HepG2 (cell line): ENCODE measurements around the gene HAX1. TPM values are rescaled to one million over a fixed set of nuclear protein-coding genes. Genes with fewer than 3 reads are reported as not detected.

Experiments used
- ATF7-NPFF ChIP-seq: sonication (generic); formaldehyde crosslinking; IDR thresholded peaks from 2 replicates; pipeline ENCODE4 v1.8.1; 2023; ENCODE audit warnings: mild to moderate bottlenecking, low read depth, missing genetic modification reagents, moderate library complexity
- EED ChIP-seq: sonication (generic); formaldehyde crosslinking; IDR thresholded peaks from 2 replicates; pipeline ENCODE4 v1.5.0; 2020; ENCODE audit warnings: mild to moderate bottlenecking, missing genetic modification reagents
- EHMT2 ChIP-seq: fragments of 200-600 bp; sonication (generic); IDR thresholded peaks from 2 replicates; pipeline ENCODE4 v1.7.0; 2017; ENCODE audit warnings: antibody characterized with exemption, low read depth, low read length, borderline replicate concordance
- FOXO1 ChIP-seq: sonication (generic); formaldehyde crosslinking; IDR thresholded peaks from 2 replicates; pipeline ENCODE4 v1.4.0; 2020; ENCODE audit warnings: missing genetic modification reagents
- HNRNPK ChIP-seq: fragments of 200-400 bp; formaldehyde crosslinking; IDR thresholded peaks from 2 replicates; pipeline ENCODE4 v1.6.1; 2018; ENCODE audit warnings: low read length, low read depth, moderate library complexity, mild to moderate bottlenecking; ENCODE audit not compliant: poor library complexity, severe bottlenecking
- HOMEZ ChIP-seq: IDR thresholded peaks from 2 replicates; pipeline ENCODE4 v1.6.1; 2016; ENCODE audit warnings: low read depth
- HOXA3 ChIP-seq: sonication (generic); formaldehyde crosslinking; IDR thresholded peaks from 2 replicates; pipeline ENCODE4 v1.5.0; 2020; ENCODE audit warnings: missing genetic modification reagents
- KLF6 ChIP-seq: IDR thresholded peaks from 2 replicates; pipeline ENCODE4 v1.8.0; 2016; ENCODE audit warnings: missing biosample characterization, missing genetic modification reagents
- MED1 ChIP-seq: sonication (generic); formaldehyde crosslinking; IDR thresholded peaks from 2 replicates; pipeline ENCODE4 v1.4.0; 2020; ENCODE audit warnings: missing genetic modification reagents
- PITX1 ChIP-seq: sonication (generic); formaldehyde crosslinking; IDR thresholded peaks from 2 replicates; pipeline ENCODE4 v1.5.1; 2020; ENCODE audit warnings: mild to moderate bottlenecking, missing genetic modification reagents
- POLR2G ChIP-seq: fragments of 200-400 bp; formaldehyde crosslinking; IDR thresholded peaks from 2 replicates; pipeline ENCODE4 v1.6.1; 2018; ENCODE audit warnings: mild to moderate bottlenecking, low read depth, low read length, moderate library complexity
- REPIN1 ChIP-seq: sonication (generic); formaldehyde crosslinking; IDR thresholded peaks from 2 replicates; pipeline ENCODE4 v1.8.0; 2022; ENCODE audit warnings: missing genetic modification reagents, low read depth, mild to moderate bottlenecking, borderline replicate concordance
- RXRA ChIP-seq: sonication (generic); formaldehyde crosslinking; IDR thresholded peaks from 2 replicates; pipeline ENCODE4 v1.5.1; 2020; ENCODE audit warnings: missing genetic modification reagents
- SIN3A ChIP-seq: IDR thresholded peaks from 2 replicates; pipeline ENCODE4 v1.6.1; 2011; ENCODE audit warnings: low read depth, mild to moderate bottlenecking, control low read depth, low read length, borderline replicate concordance
- SOX13 ChIP-seq, 3 experiments: fragments of 450-650 bp in 1 of 3; sonication (generic) in 1 of 3; formaldehyde crosslinking in 1 of 3; IDR thresholded peaks in 2 of 3; conservative IDR thresholded peaks in 1 of 3; 2 replicates each; pipeline versions ENCODE4 v1.5.0 to v1.6.1; 2016 to 2020; ENCODE audit warnings: antibody characterized with exemption in 1 of 3, mild to moderate bottlenecking in 1 of 3, missing compliant biosample characterization in 1 of 3, missing genetic modification reagents in 1 of 3, moderate library complexity in 1 of 3
- STAG1 ChIP-seq: sonication (generic); formaldehyde crosslinking; IDR thresholded peaks from 2 replicates; pipeline ENCODE4 v1.4.0; 2020; ENCODE audit warnings: missing genetic modification reagents
- TBL1XR1 ChIP-seq: fragments of 150-350 bp; IDR thresholded peaks from 2 replicates; pipeline ENCODE4 v1.6.1; 2014; ENCODE audit warnings: borderline replicate concordance, low read length; ENCODE audit not compliant: partially characterized antibody
- TCF7 ChIP-seq: sonication (generic); IDR thresholded peaks from 2 replicates; pipeline ENCODE4 v1.6.1; 2016; ENCODE audit warnings: antibody characterized with exemption, low read depth
- XRCC5 ChIP-seq: fragments of 200-400 bp; formaldehyde crosslinking; optimal IDR thresholded peaks from 2 replicates; pipeline ENCODE3; 2017; ENCODE audit warnings: mild to moderate bottlenecking, low read length
- ZNF331 ChIP-seq: sonication (generic); formaldehyde crosslinking; IDR thresholded peaks from 2 replicates; pipeline ENCODE4 v1.4.0; 2020; ENCODE audit warnings: missing genetic modification reagents
- ZNF607 ChIP-seq: sonication (generic); formaldehyde crosslinking; IDR thresholded peaks from 2 replicates; pipeline ENCODE4 v1.5.1; 2020; ENCODE audit warnings: missing genetic modification reagents, mild to moderate bottlenecking, borderline replicate concordance
- ZNF709 ChIP-seq: sonication (generic); formaldehyde crosslinking; IDR thresholded peaks from 2 replicates; pipeline ENCODE4 v1.5.0; 2020; ENCODE audit warnings: mild to moderate bottlenecking, missing genetic modification reagents
- ZNF713 ChIP-seq: sonication (generic); formaldehyde crosslinking; IDR thresholded peaks from 2 replicates; pipeline ENCODE4 v1.4.0; 2020; ENCODE audit warnings: mild to moderate bottlenecking, missing genetic modification reagents
- ZSCAN20 ChIP-seq: sonication (generic); formaldehyde crosslinking; IDR thresholded peaks from 2 replicates; pipeline ENCODE4 v1.4.0; 2020; ENCODE audit warnings: missing genetic modification reagents, mild to moderate bottlenecking, borderline replicate concordance
- polyA plus RNA-seq, 8 experiments: library from polyadenylated mRNA; depleted of rRNA in 3 of 8; stranded (reverse) in 7 of 8; unstranded in 1 of 8; fragments of >200 nt; fragmentation: Illumina TruSeq in 4 of 8; extraction: Trizol in 4 of 8; gene quantifications; 2 replicates each; pipeline versions ENCODE4 v1.2.1 to v1.2.3, GENCODE V29; 2011 to 2016; ENCODE audit warnings: low read depth in 4 of 8, missing spikeins in 1 of 8, mixed read lengths in 1 of 8; ENCODE audit not compliant: insufficient read depth in 1 of 8
- total RNA-seq, 5 experiments: library from RNA; depleted of rRNA; stranded (reverse); fragments of >200 nt; fragmentation: Illumina TruSeq; extraction: Trizol; gene quantifications; 2 replicates each; pipeline ENCODE4 v1.2.3, GENCODE V29; 2016; ENCODE audit warnings: low read depth in 1 of 5
- TF ChIP-seq, protein P1 (sequence below): IDR thresholded peaks from 2 replicates; pipeline ENCODE4 v1.6.1; 2012; ENCODE audit warnings: low read length, improper control_type of control experiment

The HAX1 gene
- total and polyA plus RNA-seq, 2 of the 13 experiments (the other 11 are each of a cell fraction or from before 2014, with no cell fraction given), result 89.2 to 128 TPM

GRCh38 chr1:154324669-154325582, 52.5 kb downstream of the HAX1 start, which contains the start of gene ATP8B2 (continued):
- TF ChIP-seq, protein P1, sequence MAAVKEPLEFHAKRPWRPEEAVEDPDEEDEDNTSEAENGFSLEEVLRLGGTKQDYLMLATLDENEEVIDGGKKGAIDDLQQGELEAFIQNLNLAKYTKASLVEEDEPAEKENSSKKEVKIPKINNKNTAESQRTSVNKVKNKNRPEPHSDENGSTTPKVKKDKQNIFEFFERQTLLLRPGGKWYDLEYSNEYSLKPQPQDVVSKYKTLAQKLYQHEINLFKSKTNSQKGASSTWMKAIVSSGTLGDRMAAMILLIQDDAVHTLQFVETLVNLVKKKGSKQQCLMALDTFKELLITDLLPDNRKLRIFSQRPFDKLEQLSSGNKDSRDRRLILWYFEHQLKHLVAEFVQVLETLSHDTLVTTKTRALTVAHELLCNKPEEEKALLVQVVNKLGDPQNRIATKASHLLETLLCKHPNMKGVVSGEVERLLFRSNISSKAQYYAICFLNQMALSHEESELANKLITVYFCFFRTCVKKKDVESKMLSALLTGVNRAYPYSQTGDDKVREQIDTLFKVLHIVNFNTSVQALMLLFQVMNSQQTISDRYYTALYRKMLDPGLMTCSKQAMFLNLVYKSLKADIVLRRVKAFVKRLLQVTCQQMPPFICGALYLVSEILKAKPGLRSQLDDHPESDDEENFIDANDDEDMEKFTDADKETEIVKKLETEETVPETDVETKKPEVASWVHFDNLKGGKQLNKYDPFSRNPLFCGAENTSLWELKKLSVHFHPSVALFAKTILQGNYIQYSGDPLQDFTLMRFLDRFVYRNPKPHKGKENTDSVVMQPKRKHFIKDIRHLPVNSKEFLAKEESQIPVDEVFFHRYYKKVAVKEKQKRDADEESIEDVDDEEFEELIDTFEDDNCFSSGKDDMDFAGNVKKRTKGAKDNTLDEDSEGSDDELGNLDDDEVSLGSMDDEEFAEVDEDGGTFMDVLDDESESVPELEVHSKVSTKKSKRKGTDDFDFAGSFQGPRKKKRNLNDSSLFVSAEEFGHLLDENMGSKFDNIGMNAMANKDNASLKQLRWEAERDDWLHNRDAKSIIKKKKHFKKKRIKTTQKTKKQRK, result no peak
- no peak for TF ChIP-seq ZNF713 (CRISPR knock-in tag)
- no peak for TF ChIP-seq EHMT2
- peak; percentile 68; the same call in 1 of the 2 replicates for TF ChIP-seq KLF6 (CRISPR knock-in tag)
- TF ChIP-seq ZNF607 (CRISPR knock-in tag), result no peak
- TF ChIP-seq HOMEZ (CRISPR knock-in tag), result 0 out of 2 replicates have a peak, but pooled peaks have one; percentile 33
- TF ChIP-seq TCF7, result no peak
- no peak for TF ChIP-seq ZNF709
- no peak for TF ChIP-seq TBL1XR1
- TF ChIP-seq ZSCAN20 (CRISPR knock-in tag), result no peak
- no peak for TF ChIP-seq POLR2G
- TF ChIP-seq PITX1, result 0 out of 2 replicates have a peak, but pooled peaks have one; percentile 21
- TF ChIP-seq ATF7-NPFF (CRISPR knock-in tag), result no peak
- TF ChIP-seq ZNF331, result peak; percentile 61; the same call in 1 of the 2 replicates
- no peak for TF ChIP-seq MED1
- 0 out of 2 replicates have a peak, but pooled peaks have one; percentile 34 for TF ChIP-seq FOXO1 (CRISPR knock-in tag)
- TF ChIP-seq EED (CRISPR knock-in tag), result no peak
- no peak for TF ChIP-seq SOX13 (IDR thresholded peaks at IDR 0.05)
- TF ChIP-seq SOX13 (CRISPR knock-in tag; conservative IDR thresholded peaks at IDR 0.05 in 1 of 2, IDR thresholded peaks at IDR 0.05 in 1 of 2), result 0 out of 4 replicates have a peak, but pooled peaks of 1 of the 2 experiments have one; percentile 27
- TF ChIP-seq HOXA3, result peak; percentile 24; the same call in 1 of the 2 replicates
- peak; percentile 58 for TF ChIP-seq STAG1
- TF ChIP-seq HNRNPK, result no peak
- peak; percentile 95 for TF ChIP-seq XRCC5
- TF ChIP-seq REPIN1, result 0 out of 2 replicates have a peak, but pooled peaks have one; percentile 48
- TF ChIP-seq RXRA, result no peak
- 0 out of 2 replicates have a peak, but pooled peaks have one; percentile 36 for TF ChIP-seq SIN3A
